ENCODE measurements around the gene IFIT2. TPM values are rescaled to one million over a fixed set of nuclear protein-coding genes. Genes with fewer than 3 reads are reported as not detected.

The IFIT2 gene
- total RNA-seq, 1 experiment from 2014 or later = 0.15 TPM

DNA sequence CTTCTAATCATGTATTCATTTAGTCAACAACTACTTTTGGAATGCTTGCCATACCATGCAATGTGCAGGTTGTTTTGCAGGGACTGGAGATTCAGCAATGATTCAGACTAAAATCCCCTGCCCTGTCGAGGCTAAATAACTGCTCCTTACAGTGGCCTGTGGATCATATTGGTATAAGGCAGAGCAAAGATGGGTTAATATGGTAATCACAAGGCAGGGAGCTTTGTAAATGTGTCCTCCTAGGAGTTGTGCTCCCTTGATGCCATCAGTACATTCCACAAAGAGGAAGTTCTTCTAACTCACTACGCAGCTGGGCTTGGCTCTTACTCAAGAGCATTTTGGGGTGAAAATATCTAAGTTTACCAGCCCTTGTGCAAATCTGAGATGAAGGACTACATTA lies 614 bp upstream of the IFIT2 start:
- no peak overlapping the region for H3K27ac Mint-ChIP-seq
- ATAC-seq (no peak), DNase-seq (ENCODE audit: low spot score) (no peak)
- CTCF ChIA-PET = interaction anchor here (1.1 to 1.7 kb wide), 2 partner anchors 39 to 68 kb away, joined by 3 to 11 read pairs; no protein-coding TSS in a partner anchor
- no peak overlapping the region for H3K4me3 Mint-ChIP-seq
- H3K4me1 Mint-ChIP-seq = peaks cover 16% of the 10 kb centered on the region
- H3K27me3 Mint-ChIP-seq (ENCODE audit: low read depth) = no peaks in the 10 kb centered on the region
- TF ChIP-seq ESRRA (CRISPR knock-in tag; IDR thresholded peaks at IDR 0.05; ENCODE audit: borderline replicate concordance) (no peak), ZNF416 (CRISPR knock-in tag; IDR thresholded peaks at IDR 0.05) (no peak), EMX1 (CRISPR knock-in tag; IDR thresholded peaks at IDR 0.05) (no peak), FOXP1 (CRISPR knock-in tag; IDR thresholded peaks at IDR 0.05; ENCODE audit: borderline replicate concordance) (no peak), IRF2 (CRISPR knock-in tag; IDR thresholded peaks at IDR 0.05; ENCODE audit: borderline replicate concordance, low read depth) (no peak), FOXK1 (CRISPR knock-in tag; IDR thresholded peaks at IDR 0.05) (no peak), JAZF1 (CRISPR knock-in tag; IDR thresholded peaks at IDR 0.05) (no peak), OVOL2 (CRISPR knock-in tag; IDR thresholded peaks at IDR 0.05; ENCODE audit: borderline replicate concordance) (no peak), ATF1 (CRISPR knock-in tag; IDR thresholded peaks at IDR 0.05) (no peak)
- TF ChIP-seq, protein P1, sequence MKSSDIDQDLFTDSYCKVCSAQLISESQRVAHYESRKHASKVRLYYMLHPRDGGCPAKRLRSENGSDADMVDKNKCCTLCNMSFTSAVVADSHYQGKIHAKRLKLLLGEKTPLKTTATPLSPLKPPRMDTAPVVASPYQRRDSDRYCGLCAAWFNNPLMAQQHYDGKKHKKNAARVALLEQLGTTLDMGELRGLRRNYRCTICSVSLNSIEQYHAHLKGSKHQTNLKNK (CRISPR knock-in tag; IDR thresholded peaks at IDR 0.05) = no peak
- TF ChIP-seq, protein P2, sequence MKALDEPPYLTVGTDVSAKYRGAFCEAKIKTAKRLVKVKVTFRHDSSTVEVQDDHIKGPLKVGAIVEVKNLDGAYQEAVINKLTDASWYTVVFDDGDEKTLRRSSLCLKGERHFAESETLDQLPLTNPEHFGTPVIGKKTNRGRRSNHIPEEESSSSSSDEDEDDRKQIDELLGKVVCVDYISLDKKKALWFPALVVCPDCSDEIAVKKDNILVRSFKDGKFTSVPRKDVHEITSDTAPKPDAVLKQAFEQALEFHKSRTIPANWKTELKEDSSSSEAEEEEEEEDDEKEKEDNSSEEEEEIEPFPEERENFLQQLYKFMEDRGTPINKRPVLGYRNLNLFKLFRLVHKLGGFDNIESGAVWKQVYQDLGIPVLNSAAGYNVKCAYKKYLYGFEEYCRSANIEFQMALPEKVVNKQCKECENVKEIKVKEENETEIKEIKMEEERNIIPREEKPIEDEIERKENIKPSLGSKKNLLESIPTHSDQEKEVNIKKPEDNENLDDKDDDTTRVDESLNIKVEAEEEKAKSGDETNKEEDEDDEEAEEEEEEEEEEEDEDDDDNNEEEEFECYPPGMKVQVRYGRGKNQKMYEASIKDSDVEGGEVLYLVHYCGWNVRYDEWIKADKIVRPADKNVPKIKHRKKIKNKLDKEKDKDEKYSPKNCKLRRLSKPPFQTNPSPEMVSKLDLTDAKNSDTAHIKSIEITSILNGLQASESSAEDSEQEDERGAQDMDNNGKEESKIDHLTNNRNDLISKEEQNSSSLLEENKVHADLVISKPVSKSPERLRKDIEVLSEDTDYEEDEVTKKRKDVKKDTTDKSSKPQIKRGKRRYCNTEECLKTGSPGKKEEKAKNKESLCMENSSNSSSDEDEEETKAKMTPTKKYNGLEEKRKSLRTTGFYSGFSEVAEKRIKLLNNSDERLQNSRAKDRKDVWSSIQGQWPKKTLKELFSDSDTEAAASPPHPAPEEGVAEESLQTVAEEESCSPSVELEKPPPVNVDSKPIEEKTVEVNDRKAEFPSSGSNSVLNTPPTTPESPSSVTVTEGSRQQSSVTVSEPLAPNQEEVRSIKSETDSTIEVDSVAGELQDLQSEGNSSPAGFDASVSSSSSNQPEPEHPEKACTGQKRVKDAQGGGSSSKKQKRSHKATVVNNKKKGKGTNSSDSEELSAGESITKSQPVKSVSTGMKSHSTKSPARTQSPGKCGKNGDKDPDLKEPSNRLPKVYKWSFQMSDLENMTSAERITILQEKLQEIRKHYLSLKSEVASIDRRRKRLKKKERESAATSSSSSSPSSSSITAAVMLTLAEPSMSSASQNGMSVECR (CRISPR knock-in tag; IDR thresholded peaks at IDR 0.05; ENCODE audit: borderline replicate concordance) = no peak
- TF ChIP-seq, protein P3, sequence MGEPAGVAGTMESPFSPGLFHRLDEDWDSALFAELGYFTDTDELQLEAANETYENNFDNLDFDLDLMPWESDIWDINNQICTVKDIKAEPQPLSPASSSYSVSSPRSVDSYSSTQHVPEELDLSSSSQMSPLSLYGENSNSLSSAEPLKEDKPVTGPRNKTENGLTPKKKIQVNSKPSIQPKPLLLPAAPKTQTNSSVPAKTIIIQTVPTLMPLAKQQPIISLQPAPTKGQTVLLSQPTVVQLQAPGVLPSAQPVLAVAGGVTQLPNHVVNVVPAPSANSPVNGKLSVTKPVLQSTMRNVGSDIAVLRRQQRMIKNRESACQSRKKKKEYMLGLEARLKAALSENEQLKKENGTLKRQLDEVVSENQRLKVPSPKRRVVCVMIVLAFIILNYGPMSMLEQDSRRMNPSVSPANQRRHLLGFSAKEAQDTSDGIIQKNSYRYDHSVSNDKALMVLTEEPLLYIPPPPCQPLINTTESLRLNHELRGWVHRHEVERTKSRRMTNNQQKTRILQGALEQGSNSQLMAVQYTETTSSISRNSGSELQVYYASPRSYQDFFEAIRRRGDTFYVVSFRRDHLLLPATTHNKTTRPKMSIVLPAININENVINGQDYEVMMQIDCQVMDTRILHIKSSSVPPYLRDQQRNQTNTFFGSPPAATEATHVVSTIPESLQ (CRISPR knock-in tag; IDR thresholded peaks at IDR 0.05) = no peak
- TF ChIP-seq, protein P4, sequence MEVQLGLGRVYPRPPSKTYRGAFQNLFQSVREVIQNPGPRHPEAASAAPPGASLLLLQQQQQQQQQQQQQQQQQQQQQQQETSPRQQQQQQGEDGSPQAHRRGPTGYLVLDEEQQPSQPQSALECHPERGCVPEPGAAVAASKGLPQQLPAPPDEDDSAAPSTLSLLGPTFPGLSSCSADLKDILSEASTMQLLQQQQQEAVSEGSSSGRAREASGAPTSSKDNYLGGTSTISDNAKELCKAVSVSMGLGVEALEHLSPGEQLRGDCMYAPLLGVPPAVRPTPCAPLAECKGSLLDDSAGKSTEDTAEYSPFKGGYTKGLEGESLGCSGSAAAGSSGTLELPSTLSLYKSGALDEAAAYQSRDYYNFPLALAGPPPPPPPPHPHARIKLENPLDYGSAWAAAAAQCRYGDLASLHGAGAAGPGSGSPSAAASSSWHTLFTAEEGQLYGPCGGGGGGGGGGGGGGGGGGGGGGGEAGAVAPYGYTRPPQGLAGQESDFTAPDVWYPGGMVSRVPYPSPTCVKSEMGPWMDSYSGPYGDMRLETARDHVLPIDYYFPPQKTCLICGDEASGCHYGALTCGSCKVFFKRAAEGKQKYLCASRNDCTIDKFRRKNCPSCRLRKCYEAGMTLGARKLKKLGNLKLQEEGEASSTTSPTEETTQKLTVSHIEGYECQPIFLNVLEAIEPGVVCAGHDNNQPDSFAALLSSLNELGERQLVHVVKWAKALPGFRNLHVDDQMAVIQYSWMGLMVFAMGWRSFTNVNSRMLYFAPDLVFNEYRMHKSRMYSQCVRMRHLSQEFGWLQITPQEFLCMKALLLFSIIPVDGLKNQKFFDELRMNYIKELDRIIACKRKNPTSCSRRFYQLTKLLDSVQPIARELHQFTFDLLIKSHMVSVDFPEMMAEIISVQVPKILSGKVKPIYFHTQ (CRISPR knock-in tag; IDR thresholded peaks at IDR 0.05) = no peak
- POLR2A ChIA-PET = no interaction called here
- no peaks in the 10 kb centered on the region; the same call in 1 of the 2 replicates for H3K9me3 Mint-ChIP-seq
- no peaks in the 10 kb centered on the region for H3K36me3 Mint-ChIP-seq

DNA sequence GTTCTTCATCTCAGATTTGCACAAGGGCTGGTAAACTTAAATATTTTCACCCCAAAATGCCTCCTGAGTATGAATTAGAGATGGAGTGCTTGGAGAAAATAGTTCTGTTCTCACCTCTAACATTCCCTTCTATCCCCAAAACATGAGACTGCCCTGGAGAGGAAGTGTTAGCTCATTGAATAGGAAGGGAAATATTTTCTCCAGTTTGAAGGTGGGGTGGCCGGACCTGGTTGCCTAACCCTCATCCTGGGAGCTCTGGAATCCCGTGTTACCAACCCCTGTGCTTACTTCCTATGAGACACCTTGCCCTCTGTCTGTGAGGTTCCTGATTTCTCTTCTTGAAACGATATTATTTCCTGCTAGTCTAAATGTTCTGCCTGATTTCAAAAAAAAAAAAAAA lies 779 bp downstream of the IFIT2 start:
- TF ChIP-seq FOXJ3 (CRISPR knock-in tag; IDR thresholded peaks at IDR 0.05; ENCODE audit: borderline replicate concordance) (no peak), CREB1 (CRISPR knock-in tag; IDR thresholded peaks at IDR 0.05) (no peak), OVOL2 (CRISPR knock-in tag; IDR thresholded peaks at IDR 0.05; ENCODE audit: borderline replicate concordance) (no peak), MYBL2 (CRISPR knock-in tag; IDR thresholded peaks at IDR 0.05) (no peak), ESRRA (CRISPR knock-in tag; IDR thresholded peaks at IDR 0.05; ENCODE audit: borderline replicate concordance) (no peak), MXD4 (CRISPR knock-in tag; IDR thresholded peaks at IDR 0.05; ENCODE audit: borderline replicate concordance) (no peak), ATF1 (CRISPR knock-in tag; IDR thresholded peaks at IDR 0.05) (no peak)
- TF ChIP-seq, protein P5, sequence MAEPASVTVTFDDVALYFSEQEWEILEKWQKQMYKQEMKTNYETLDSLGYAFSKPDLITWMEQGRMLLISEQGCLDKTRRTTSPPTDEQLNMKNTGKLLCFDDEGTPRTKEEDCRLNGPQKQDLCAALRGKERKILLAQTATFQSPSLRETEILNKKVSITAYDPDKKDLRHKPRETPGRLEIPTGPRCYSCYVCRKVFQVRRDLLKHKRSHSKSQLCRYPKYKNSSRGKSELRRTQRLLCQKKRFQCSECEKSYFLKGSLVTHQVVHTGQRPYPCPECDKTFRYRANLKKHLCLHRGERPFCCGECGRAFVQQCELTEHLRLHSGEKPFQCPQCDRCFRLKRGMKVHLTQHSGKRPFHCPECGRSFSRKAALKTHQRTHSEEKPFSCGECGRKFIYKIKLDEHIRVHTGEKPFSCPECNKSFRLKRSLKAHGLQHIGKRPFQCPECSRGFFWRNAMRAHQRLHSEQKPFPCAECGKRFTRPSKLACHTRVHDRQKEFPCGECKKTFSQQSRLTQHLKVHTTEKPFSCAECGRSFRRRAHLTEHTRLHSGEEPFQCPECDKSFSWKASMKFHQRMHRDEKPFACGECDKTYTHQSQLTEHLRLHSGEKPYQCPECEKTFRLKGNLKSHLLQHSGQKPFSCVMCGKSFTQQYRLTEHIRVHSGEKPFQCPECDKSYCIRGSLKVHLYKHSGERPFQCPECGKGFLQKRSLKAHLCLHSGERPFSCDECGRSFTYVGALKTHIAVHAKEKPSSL (CRISPR knock-in tag; conservative IDR thresholded peaks at IDR 0.05) = no peak
- TF ChIP-seq, protein P6, sequence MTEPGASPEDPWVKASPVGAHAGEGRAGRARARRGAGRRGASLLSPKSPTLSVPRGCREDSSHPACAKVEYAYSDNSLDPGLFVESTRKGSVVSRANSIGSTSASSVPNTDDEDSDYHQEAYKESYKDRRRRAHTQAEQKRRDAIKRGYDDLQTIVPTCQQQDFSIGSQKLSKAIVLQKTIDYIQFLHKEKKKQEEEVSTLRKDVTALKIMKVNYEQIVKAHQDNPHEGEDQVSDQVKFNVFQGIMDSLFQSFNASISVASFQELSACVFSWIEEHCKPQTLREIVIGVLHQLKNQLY (CRISPR knock-in tag; IDR thresholded peaks at IDR 0.05) = no peak
- Mint-ChIP-seq H3K9me3 (no peaks in the 10 kb centered on the region; the same call in 1 of the 2 replicates), H3K27me3 (ENCODE audit: low read depth) (no peaks in the 10 kb centered on the region), H3K36me3 (no peaks in the 10 kb centered on the region), H3K4me3 (no peak overlapping the region), H3K27ac (no peak overlapping the region), H3K4me1 (peaks cover 16% of the 10 kb centered on the region)
- ATAC-seq (no peak; the same call in 1 of the 2 replicates), DNase-seq (ENCODE audit: low spot score) (no peak)
- ChIA-PET CTCF (interaction anchor here (0.9 to 1.7 kb wide), 3 partner anchors 67 to 233 kb away, joined by 3 to 11 read pairs (median 4); partner anchors contain the start of gene SLC16A12), POLR2A (no interaction called here)
